Measurements from ENCODE around the gene RAD17.
A peak's percentile ranks its signal among the peaks of the same experiment; 100 is the strongest.

The RAD17 gene

GRCh38 chr5:69334793-69335268, 34.8 kb upstream of the RAD17 start:
- peak; percentile 96 for TF ChIP-seq CTCF (IDR thresholded peaks at IDR 0.05; ENCODE audit: insufficient read depth, low read length, missing control alignments)
- ChIA-PET CTCF (interaction anchor here (0.6 to 4.2 kb wide), 27 partner anchors 9 to 292 kb away, joined by 3 to 54 read pairs (median 3); partner anchors contain the start of genes CCNB1, CDK7 and SLC30A5), POLR2A (interaction anchor here (0.6 to 1.2 kb wide), 3 partner anchors 11 to 145 kb away, joined by 3 to 4 read pairs (median 3); partner anchors contain the start of gene CENPH)
- no peak overlapping the region for H3K4me3 ChIP-seq (ENCODE audit: low read depth, low read length)
- peak; percentile 19 for DNase-seq (ENCODE audit: low read depth, low spot score)

GRCh38 chr5:69335341-69335935, 34.2 kb upstream of the RAD17 start:
- H3K4me3 ChIP-seq (ENCODE audit: low read depth, low read length): no peak overlapping the region
- DNase-seq (ENCODE audit: low read depth, low spot score): no peak
- CTCF ChIA-PET: interaction anchor here (0.6 to 4.2 kb wide), 21 partner anchors 10 to 303 kb away, joined by 3 to 54 read pairs (median 4); partner anchors contain the start of genes CCNB1, CDK7 and SLC30A5
- POLR2A ChIA-PET: interaction anchor here (0.6 to 1.2 kb wide), 3 partner anchors 10 to 146 kb away, joined by 3 to 4 read pairs (median 3); partner anchors contain the start of gene CENPH
- TF ChIP-seq CTCF (IDR thresholded peaks at IDR 0.05; ENCODE audit: insufficient read depth, low read length, missing control alignments): no peak

- CTCF ChIA-PET: no interaction called here
- POLR2A ChIA-PET: no interaction called here
- no peak for TF ChIP-seq CTCF (IDR thresholded peaks at IDR 0.05; ENCODE audit: insufficient read depth, low read length, missing control alignments)
- DNase-seq (ENCODE audit: low read depth, low spot score): no peak
- H3K4me3 ChIP-seq (ENCODE audit: low read depth, low read length): no peak overlapping the region
Measured at GRCh38 chr5:69341520-69342161, 28.0 kb upstream of the RAD17 start.

- no peak for TF ChIP-seq CTCF (IDR thresholded peaks at IDR 0.05; ENCODE audit: insufficient read depth, low read length, missing control alignments)
- no peak for DNase-seq (ENCODE audit: low read depth, low spot score)
- ChIA-PET POLR2A (no interaction called here), CTCF (interaction anchor here (0.8 to 7.0 kb wide), 2 partner anchors 9 to 250 kb away, joined by 3 to 54 read pairs; partner anchors contain the start of gene CCDC125)
- H3K4me3 ChIP-seq (ENCODE audit: low read depth, low read length): no peak overlapping the region
Measured at GRCh38 chr5:69343083-69343482, 26.5 kb upstream of the RAD17 start.

- ChIA-PET CTCF (no interaction called here), POLR2A (no interaction called here)
- no peak overlapping the region for H3K4me3 ChIP-seq (ENCODE audit: low read depth, low read length)
- TF ChIP-seq CTCF (IDR thresholded peaks at IDR 0.05; ENCODE audit: insufficient read depth, low read length, missing control alignments): no peak
- no peak for DNase-seq (ENCODE audit: low read depth, low spot score)
Measured at GRCh38 chr5:69350664-69351063, 19.0 kb upstream of the RAD17 start.

- no peak overlapping the region for H3K4me3 ChIP-seq (ENCODE audit: low read depth, low read length)
- DNase-seq (ENCODE audit: low read depth, low spot score): no peak
- ChIA-PET CTCF (interaction anchor here (0.8 to 1.2 kb wide), 2 partner anchors 8 to 14 kb away, joined by 3 to 4 read pairs; no protein-coding TSS in a partner anchor), POLR2A (interaction anchor here (0.6 kb wide), 1 partner anchor 10 kb away, joined by 3 read pairs; the partner anchor contains the start of gene RAD17)
- no peak for TF ChIP-seq CTCF (IDR thresholded peaks at IDR 0.05; ENCODE audit: insufficient read depth, low read length, missing control alignments)
Measured at GRCh38 chr5:69359699-69360098, 9.9 kb upstream of the RAD17 start.
